HFFc6 (cell line): ENCODE results near the gene LRRC57. TPM values are rescaled to one million over a fixed set of nuclear protein-coding genes. Genes with fewer than 3 reads are reported as not detected.
"Not testable (repeated sequence)": the region's sequence is repeated elsewhere in the genome, so short reads cannot be mapped to it uniquely, and the experiment has no call there.

Experiments
- DNase-seq: peaks from one replicate; pipeline ENCODE4 v3.0.0-alpha.2; 2018
- H3K27ac Mint-ChIP-seq: 2 replicates; pipeline ENCODE4 v1.8.0; 2020; ENCODE audit warnings: mild to moderate bottlenecking, mixed read lengths
- H3K27me3 Mint-ChIP-seq: 2 replicates; pipeline ENCODE4 v1.8.0; 2021; ENCODE audit warnings: mild to moderate bottlenecking, moderate library complexity, mixed read lengths; ENCODE audit not compliant: insufficient read depth
- H3K36me3 Mint-ChIP-seq: 2 replicates; pipeline ENCODE4 v1.8.0; 2021; ENCODE audit warnings: low read depth, mixed read lengths
- H3K4me1 Mint-ChIP-seq: 2 replicates; pipeline ENCODE4 v1.8.0; 2020; ENCODE audit warnings: low read depth, mixed read lengths
- H3K4me3 Mint-ChIP-seq: 2 replicates; pipeline ENCODE4 v1.8.0; 2020; ENCODE audit warnings: mild to moderate bottlenecking, moderate library complexity, mixed read lengths
- H3K9me3 Mint-ChIP-seq: 2 replicates; pipeline ENCODE4 v1.8.0; 2020; ENCODE audit warnings: mild to moderate bottlenecking, mixed read lengths
- CTCF ChIP-seq: fragments of 200-600 bp; sonication (generic); IDR thresholded peaks from 2 replicates; pipeline ENCODE4 v1.5.0; 2021; ENCODE audit warnings: antibody characterized with exemption, mild to moderate bottlenecking
- total RNA-seq, 6 experiments: library from RNA; stranded (reverse); fragmentation: NEBNext Ultra II Directional; extraction: Animal tissue kit (Norgen Biotek cat#: 25700); gene quantifications; 2 replicates in 1 of 6; 3 replicates in 5 of 6; pipeline ENCODE4 v1.2.3, GENCODE V29; 2021

Gene LRRC57
- total RNA-seq, 6 experiments from 2014 or later = 18.5 to 22.9 (median 20.4) TPM

- H3K4me3 Mint-ChIP-seq = no peak overlapping the region
- no peak overlapping the region for H3K27ac Mint-ChIP-seq
- DNase-seq = no peak
- no peaks in the 10 kb centered on the region for H3K9me3 Mint-ChIP-seq
- no peaks in the 10 kb centered on the region for H3K4me1 Mint-ChIP-seq
- H3K27me3 Mint-ChIP-seq = 0 out of 2 replicates have a peak, but pooled peaks cover 2% of the 10 kb centered on the region
- TF ChIP-seq CTCF = no peak
- no peaks in the 10 kb centered on the region; the same call in 1 of the 2 replicates for H3K36me3 Mint-ChIP-seq
Measured at GRCh38 chr15:42558739-42559138, 10.1 kb upstream of the LRRC57 start.

- H3K36me3 Mint-ChIP-seq, H3K4me1 Mint-ChIP-seq, H3K9me3 Mint-ChIP-seq, H3K27ac Mint-ChIP-seq, H3K27me3 Mint-ChIP-seq, H3K4me3 Mint-ChIP-seq, DNase-seq: not testable (repeated sequence)
Measured at GRCh38 chr15:42556550-42557207, 8.1 kb upstream of the LRRC57 start.

GRCh38 chr15:42553554-42553953 is 5.0 kb upstream of the LRRC57 start:
- Mint-ChIP-seq H3K4me3 (no peak overlapping the region), H3K27me3 (peaks cover 6% of the 10 kb centered on the region), H3K9me3 (no peaks in the 10 kb centered on the region), H3K4me1 (peaks cover 16% of the 10 kb centered on the region), H3K36me3 (no peaks in the 10 kb centered on the region), H3K27ac (no peak overlapping the region)
- no peak for DNase-seq
- TF ChIP-seq CTCF = no peak

- TF ChIP-seq CTCF = no peak
- Mint-ChIP-seq H3K4me3 (peak overlapping the region; percentile 99), H3K9me3 (no peaks in the 10 kb centered on the region), H3K27me3 (peaks cover 6% of the 10 kb centered on the region), H3K4me1 (peaks cover 48% of the 10 kb centered on the region), H3K27ac (peak overlapping the region; percentile 95), H3K36me3 (peaks cover 10% of the 10 kb centered on the region; the same call in 1 of the 2 replicates)
- DNase-seq = no peak
Measured at GRCh38 chr15:42549741-42550392, 1.3 kb upstream of the LRRC57 start.

- TF ChIP-seq CTCF = no peak
- peak overlapping the region; percentile 95 for H3K27ac Mint-ChIP-seq
- peak overlapping the region; percentile 99 for H3K4me3 Mint-ChIP-seq
- no peaks in the 10 kb centered on the region for H3K9me3 Mint-ChIP-seq
- peaks cover 6% of the 10 kb centered on the region for H3K27me3 Mint-ChIP-seq
- H3K4me1 Mint-ChIP-seq = peaks cover 50% of the 10 kb centered on the region
- DNase-seq = peak; percentile 11
- H3K36me3 Mint-ChIP-seq = peaks cover 11% of the 10 kb centered on the region; the same call in 1 of the 2 replicates
Measured at GRCh38 chr15:42549032-42549491, 469 bp upstream of the LRRC57 start.

GRCh38 chr15:42547918-42548248 is 710 bp downstream of the LRRC57 start:
- Mint-ChIP-seq H3K9me3 (no peaks in the 10 kb centered on the region), H3K36me3 (peaks cover 11% of the 10 kb centered on the region; the same call in 1 of the 2 replicates), H3K27ac (peak overlapping the region; percentile 95), H3K27me3 (peaks cover 4% of the 10 kb centered on the region), H3K4me1 (peaks cover 50% of the 10 kb centered on the region), H3K4me3 (peak overlapping the region; percentile 99)
- DNase-seq = peak; percentile 9
- no peak for TF ChIP-seq CTCF
